GM18951 (cell line): ENCODE results near the gene IFT27.
"Not testable (repeated sequence)": the region's sequence is repeated elsewhere in the genome, so short reads cannot be mapped to it uniquely, and the experiment has no call there.

Experiments
- POLR2A ChIP-seq: IDR thresholded peaks from 4 replicates; pipeline ENCODE4 v1.6.1; 2011; ENCODE audit warnings: mild to moderate bottlenecking; ENCODE audit not compliant: insufficient read length, insufficient read depth; ENCODE audit errors: extremely low read depth
- in situ Hi-C: fragments of 300-500 bp; cut with MboI; formaldehyde crosslinking; loops from one replicate; pipeline ENCODE4 v1.12.0; 2022; ENCODE audit warnings: low sequenced_read_pairs, mixed read lengths, inconsistent platforms; ENCODE audit not compliant: unreplicated experiment

IFT27 gene

DNA sequence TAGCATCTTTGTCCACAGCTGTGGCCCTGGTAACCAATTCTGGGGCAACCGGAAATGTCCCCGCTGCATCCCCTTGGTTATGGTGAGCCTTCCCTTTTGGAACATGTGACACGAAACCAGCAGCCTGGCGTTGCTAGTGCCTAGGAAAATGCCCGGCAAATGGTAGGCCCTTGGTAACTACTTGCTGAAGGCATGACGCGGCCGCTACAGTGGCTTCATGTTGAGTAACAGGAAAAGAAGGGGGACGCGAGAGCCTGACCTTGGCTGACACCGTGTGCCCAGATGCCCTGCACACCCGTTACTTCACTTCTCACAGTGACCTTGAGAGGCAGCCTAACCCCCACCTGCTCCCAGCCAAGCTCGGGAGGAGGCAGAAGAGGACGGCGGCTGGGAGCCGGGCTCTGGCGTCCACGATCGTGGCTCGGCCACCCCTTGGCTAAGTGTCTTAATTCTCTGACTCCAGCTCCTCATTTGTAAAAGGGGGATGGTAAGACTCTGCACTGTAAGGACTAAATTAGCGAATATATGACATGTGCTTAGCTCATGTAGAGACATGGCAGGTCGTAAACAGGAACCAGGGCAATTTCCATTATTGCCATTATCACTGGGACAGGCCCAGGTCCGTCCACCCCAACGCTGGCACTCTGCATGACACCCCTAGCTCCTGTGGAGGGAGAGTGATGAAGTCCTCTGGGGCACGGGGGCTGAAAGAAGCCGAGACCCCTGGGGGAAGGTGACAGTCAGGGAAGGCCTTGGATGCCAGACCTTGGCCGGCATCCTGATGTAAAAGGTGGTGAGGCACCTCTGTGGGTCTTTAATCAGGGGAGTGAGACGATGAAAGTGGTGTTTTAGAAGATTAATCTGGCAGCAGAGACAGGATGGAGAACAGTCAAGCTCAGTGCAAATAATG, 18.9 kb downstream of the IFT27 start:
- in situ Hi-C loops = no loop called here
- TF ChIP-seq POLR2A = no peak

DNA sequence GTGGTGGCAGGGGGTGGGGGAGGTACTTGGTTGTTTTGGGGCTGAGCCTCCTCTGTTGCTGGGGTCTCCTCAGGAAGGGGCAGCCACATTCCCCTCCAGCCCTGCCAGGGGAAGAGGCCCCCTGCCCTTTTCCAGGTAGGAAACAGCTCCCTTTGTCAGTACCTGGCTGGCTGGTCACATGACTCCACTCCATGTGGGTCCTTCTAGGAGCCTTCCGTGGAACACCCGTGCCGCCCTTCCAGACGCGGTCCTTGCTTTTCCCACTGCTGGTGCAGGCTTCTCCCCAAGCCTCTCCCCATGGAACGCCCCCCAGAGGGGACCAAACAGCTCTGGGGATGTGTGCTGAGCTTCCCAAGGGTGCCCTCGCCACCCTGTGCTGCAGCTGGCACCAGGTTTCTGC, 19.9 kb downstream of the IFT27 start:
- in situ Hi-C loops = no loop called here

DNA sequence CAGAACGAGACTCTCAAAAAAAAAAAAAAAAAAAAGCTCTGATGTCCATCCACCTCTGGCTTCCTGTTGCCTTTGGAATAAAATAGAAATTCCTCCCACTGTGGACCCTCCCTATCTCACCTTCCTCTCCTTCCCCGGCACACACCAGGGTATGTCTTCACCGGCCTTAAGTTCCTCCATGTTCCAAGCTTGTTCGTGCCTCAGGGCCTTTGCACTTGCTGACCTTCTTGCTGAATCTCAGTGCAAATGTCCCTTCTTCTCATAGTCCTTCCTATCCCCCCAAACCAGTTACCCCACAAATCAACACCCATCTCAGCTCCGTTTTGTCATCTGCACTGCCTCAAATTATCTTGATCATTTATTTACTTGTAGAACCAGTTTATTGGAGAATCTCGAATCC, 20.6 kb downstream of the IFT27 start:
- TF ChIP-seq POLR2A = no peak
- in situ Hi-C loops = no loop called here

More for the DNA sequence above, 19.9 kb downstream of the IFT27 start:
- TF ChIP-seq POLR2A = no peak

DNA sequence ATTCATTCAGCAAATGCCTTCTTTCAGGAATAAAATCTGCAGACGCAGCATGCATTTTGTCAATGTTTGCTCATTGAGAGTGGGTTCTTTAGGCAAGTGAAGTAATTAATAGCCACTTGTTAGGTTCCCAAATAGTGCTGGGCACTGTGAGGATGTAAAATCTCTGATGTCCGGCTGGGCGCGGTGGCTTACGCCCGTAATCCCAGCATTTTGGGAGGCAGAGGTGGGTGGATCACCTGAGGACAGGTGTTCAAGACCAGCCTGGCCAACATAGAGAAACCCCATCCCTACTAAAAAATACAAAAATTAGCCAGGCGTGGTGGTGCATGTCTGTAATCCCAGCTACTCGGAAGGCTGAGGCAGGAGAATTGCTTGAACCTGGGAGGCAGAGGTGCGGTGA, 21.0 kb downstream of the IFT27 start:
- in situ Hi-C loops = not testable (repeated sequence)

DNA sequence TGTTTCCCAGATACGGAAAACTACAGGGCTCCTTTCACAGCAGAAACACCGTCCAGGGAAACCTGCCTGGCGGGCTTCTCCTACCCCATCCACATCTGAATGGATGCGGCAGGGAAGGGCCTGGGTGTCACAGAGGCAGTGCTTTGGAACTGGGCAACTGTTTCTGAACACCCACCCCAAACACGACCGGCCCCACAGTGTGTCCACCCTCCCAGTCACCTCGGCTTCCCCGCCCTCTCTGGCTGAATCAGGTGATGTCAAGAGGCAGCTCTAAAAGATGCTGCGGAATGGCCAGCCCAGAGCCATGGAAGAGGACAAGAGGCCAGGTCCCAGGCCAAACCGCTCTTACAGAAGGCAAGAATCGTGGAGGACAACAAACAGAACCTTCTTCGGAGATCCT, 22.0 kb downstream of the IFT27 start:
- in situ Hi-C loops = no loop called here
- no peak for TF ChIP-seq POLR2A

DNA sequence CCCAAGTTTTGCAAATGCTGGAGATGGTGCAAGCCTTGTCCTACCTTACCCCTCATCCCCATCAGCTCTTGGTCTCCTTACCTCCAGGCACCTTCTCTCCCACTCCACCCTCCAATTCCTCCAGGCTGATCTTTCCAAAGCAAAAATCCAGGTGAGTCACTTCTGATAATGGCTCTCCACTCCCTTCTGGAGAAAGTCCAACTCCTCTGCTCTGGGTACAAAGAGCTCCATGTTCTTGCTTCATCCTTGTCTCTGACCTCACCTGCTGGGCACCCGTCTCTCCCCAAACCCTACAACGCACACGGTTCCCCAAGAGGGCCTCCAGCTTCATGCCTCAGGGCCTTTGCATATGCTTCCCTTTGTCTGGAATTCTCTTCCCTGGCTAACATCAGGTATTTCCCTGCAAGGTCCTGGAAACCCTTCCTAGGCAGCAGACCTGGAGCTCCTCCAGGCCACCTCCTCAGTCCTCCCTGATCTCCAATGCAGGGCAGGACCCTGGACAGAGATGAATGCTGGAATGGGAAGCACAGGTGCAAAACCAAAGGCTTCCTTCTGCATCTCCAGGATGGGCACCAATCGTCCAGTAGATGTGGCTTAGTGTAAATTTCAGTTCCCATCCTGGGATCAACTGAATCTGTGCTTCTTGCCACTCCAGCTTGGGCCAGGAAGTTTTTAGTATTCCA, 22.7 kb downstream of the IFT27 start:
- in situ Hi-C loops = no loop called here

DNA sequence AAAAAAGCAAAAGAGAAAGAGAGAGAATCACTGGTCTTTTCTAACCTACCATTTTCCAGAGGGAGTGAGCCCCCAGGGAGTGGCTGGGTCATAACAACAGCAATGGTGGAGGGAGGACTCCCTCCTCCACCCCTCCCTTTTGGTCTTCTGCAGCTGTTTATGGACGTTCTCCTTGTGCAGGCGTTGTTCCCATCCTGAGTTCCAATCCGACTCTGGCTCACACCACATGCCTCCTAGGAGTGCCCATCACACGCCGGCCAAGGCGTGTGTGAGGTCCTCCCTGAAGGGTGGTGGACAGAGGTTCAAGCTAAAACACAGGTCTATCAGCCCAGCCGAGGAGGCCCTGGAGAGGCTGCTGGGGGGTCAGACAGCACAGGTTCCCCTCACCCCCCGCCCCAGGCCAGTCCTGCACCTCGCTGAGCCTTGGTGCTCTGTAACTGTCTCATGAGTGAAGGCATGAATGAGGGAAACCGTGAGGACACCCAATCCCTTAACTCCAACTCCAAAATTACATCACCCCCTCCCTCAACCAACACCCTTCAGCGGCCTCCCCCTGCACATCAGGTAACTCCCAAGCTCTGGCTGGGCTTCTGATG, 29.4 kb downstream of the IFT27 start:
- in situ Hi-C loops = no loop called here

More for the DNA sequence above, 22.7 kb downstream of the IFT27 start:
- no peak for TF ChIP-seq POLR2A

DNA sequence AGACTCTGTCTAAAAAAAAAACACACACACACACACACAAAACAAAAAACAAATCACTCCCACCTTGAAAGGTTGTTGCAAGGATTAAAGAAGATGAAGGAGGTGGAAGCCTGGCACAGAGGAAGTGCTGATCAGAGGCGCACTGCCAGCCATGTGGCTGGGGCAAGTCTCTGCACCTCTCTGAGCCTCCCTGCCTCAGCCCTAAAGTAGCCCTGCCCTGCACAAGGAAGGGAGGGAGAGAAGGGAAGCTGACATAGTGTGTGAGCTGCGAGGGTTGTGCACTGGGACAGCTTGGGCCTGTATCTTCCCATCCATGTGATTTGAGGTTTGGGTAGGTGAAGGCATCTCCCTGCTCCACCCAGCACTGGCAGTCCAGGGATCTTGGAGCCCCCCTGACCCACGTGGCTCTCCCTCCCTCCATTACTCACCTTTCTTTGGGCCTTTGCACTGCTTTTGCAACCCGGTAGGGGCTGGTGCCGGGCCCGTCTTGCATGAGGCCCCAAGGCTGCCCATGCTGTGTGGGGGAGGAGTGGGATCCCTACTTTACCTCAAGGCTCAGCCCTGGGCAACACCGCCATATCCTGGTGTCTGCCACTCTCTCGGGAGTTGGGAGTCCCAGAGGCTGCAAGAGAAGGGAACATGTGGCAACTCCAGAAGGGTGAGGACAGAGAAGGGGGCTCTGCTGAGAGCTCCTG, 30.5 kb downstream of the IFT27 start:
- TF ChIP-seq POLR2A = no peak
- in situ Hi-C loops = no loop called here

More for the DNA sequence above, 29.4 kb downstream of the IFT27 start:
- TF ChIP-seq POLR2A = no peak

DNA sequence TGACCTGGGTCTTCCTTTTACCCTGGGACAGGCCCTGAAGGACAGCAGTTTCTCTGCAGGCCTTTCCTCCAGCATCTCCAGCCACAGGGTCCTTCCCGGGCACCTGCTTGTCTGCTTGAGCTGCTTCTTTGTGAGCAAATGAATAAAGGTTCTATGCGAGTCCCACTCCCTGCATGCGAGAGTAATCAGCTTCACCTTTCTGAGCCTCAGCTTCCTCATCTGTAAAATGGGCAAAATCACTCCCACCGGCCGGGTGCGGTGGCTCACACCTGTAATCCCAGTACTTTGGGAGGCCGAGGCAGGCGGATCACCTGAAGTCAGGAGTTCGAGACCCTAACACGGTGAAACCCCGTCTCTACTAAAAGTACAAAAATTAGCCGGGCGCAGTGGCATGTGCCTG, 31.1 kb downstream of the IFT27 start:
- no peak for TF ChIP-seq POLR2A
- in situ Hi-C loops = no loop called here

DNA sequence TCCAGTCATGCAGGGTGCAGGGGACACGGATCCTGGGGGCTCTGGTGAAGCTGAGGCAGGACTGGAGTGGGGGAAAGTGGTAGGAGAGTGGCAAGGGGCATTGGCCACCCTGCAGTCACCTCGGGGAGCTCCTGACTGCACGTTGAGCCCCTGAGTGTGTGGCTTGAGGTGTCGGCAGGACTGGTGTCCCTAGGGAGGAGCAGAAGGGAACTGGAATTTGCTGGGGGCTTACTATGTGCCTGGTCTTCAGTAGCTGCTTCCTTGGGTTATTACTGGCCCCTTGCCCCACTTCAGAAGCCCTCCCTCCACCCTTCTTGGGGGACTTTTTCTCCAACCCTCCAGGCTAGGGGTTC, 31.5 kb downstream of the IFT27 start:
- no peak for TF ChIP-seq POLR2A

DNA sequence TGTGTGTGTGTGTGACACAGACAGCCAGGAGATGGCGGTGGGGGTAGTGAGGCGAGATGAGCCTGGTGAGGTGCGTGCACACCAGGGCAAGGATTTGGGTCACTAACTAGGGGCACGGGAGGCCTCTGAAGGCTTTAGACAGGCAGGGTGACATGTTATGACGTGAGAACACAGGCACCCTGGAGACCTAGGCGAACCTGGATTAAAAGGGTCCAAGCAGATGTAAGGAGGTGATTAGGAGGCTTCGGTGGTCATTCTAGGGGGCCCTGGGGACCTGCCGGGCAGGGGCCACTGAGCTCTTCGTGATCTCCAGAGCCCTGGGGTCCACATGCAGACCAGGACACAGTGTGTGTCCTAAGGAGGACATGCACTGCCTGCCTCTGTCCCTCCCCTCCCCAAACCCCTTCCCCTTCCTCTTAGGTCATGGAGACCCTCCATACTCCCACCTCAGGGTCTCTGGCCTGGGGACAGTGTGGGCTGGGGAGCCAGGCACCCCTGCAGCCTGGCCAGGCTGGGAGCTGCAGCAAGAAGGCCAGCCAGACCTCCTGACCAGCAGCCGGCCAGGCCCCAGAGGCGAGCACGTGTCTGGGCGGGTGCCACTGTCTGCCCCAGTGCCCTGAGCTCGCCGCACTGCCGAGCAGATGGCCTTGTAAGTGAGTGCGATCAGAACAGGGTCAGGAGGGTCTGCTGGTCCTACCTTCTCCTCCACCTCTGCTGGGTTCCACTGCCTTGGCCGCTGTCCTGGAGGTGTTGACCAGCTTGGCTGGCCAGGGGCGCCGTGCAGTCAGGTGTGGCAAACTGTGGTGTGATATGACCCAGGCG, 32.1 kb downstream of the IFT27 start:
- in situ Hi-C loops = no loop called here
- no peak for TF ChIP-seq POLR2A

More for the DNA sequence above, 31.5 kb downstream of the IFT27 start:
- in situ Hi-C loops = no loop called here

DNA sequence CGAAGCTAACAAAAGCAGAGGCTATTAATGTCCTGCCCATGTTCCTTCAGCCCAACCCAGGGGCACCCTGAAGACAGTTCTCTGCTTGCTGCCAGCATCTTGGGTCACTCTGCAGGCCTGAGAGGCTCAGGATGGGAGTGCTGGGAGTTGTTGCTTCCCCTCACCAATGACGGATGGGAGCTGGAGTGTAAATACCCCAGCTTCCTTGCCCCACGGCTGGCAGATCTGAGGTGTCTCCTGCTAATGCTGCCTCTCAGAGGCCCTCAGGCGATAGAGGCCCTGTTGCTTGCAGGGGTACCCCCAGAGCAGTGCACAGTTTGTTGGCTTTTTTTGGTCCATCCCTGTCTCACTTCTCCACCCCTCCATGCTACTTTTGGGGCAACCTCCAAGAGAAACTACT, 32.9 kb downstream of the IFT27 start:
- TF ChIP-seq POLR2A = no peak
- in situ Hi-C loops = no loop called here

DNA sequence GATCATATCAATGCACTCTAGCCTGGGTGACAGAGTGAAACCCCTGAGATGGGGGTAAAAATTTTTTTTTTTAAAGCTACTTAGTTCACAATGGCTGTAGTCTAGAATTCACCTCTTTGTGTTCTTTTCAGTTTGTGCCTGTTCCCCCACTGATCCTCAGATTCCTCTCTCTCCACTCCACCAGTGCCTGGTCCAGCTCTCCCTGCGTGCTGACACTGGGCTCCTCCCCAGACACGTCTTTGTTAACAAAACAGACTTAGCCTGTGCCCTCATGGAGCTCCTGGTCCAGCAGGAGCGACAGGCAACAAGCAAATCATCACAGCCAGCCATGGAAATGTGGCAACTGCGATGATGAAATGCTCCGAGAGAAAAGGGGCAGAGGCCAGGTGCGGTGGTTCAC, 34.0 kb downstream of the IFT27 start:
- TF ChIP-seq POLR2A = no peak
- in situ Hi-C loops = no loop called here
